ENCODE data around the gene CYS1. TPM values are rescaled to one million over a fixed set of nuclear protein-coding genes. Genes with fewer than 3 reads are reported as not detected.
"Not testable (repeated sequence)": the region's sequence is repeated elsewhere in the genome, so short reads cannot be mapped to it uniquely, and the experiment has no call there.

Gene CYS1
- 1.3 TPM for total RNA-seq

- no peak for DNase-seq
Observed at GRCh38 chr2:10079870-10080535, at the start of gene CYS1. Gene CYS1 (minus strand): TSS chr2:10080411. CDS start chr2:10080223, 188 bp downstream.

- DNase-seq = no peak
Observed at GRCh38 chr2:10129490-10129889, 49.3 kb upstream of the CYS1 start.

- DNase-seq = no peak
Observed at GRCh38 chr2:10128420-10128819, 48.2 kb upstream of the CYS1 start.

- no peak for DNase-seq
Observed at GRCh38 chr2:10126632-10127026, 46.4 kb upstream of the CYS1 start.

GRCh38 chr2:10125842-10126631 is 45.8 kb upstream of the CYS1 start:
- DNase-seq = no peak

GRCh38 chr2:10124538-10125045 is 44.4 kb upstream of the CYS1 start:
- DNase-seq = peak; percentile 72

- no peak for DNase-seq
Observed at GRCh38 chr2:10123281-10123680, 43.1 kb upstream of the CYS1 start.

- DNase-seq = peak; percentile 79
Observed at GRCh38 chr2:10122500-10123280, 42.5 kb upstream of the CYS1 start, which contains the start of gene RRM2. Gene RRM2 (plus strand): TSS chr2:10122739. CDS start chr2:10122799, 60 bp downstream.

GRCh38 chr2:10120877-10121574 is 40.8 kb upstream of the CYS1 start:
- DNase-seq = no peak

- peak; percentile 61 for DNase-seq
Observed at GRCh38 chr2:10120158-10120876, 40.1 kb upstream of the CYS1 start.

- no peak for DNase-seq
Observed at GRCh38 chr2:10119601-10120157, 39.5 kb upstream of the CYS1 start.

- DNase-seq = no peak
Observed at GRCh38 chr2:10119027-10119325, 38.8 kb upstream of the CYS1 start.

- DNase-seq = no peak
Observed at GRCh38 chr2:10109311-10109710, 29.1 kb upstream of the CYS1 start.

GRCh38 chr2:10104906-10105305 is 24.7 kb upstream of the CYS1 start:
- not testable (repeated sequence) for DNase-seq

GRCh38 chr2:10103179-10103578 is 23.0 kb upstream of the CYS1 start:
- no peak for DNase-seq

GRCh38 chr2:10101491-10101890 is 21.3 kb upstream of the CYS1 start:
- DNase-seq = no peak

- no peak for DNase-seq
Observed at GRCh38 chr2:10097352-10098148, 17.3 kb upstream of the CYS1 start.

GRCh38 chr2:10096641-10097040 is 16.4 kb upstream of the CYS1 start:
- DNase-seq = no peak

GRCh38 chr2:10095175-10095574 is 15.0 kb upstream of the CYS1 start:
- no peak for DNase-seq

GRCh38 chr2:10094271-10094814 is 14.1 kb upstream of the CYS1 start:
- DNase-seq = no peak
